PC-9 (cell line): ENCODE data around the gene ABCA1. TPM values are rescaled to one million over a fixed set of nuclear protein-coding genes. Genes with fewer than 3 reads are reported as not detected.
"Not testable (repeated sequence)": the region's sequence is repeated elsewhere in the genome, so short reads cannot be mapped to it uniquely, and the experiment has no call there.

Experiments used
- BruUV-seq: library from RNA; stranded (reverse); fragments of 400-500 nt; replicated peaks from 2 replicates; lab custom pipeline; 2021; lab: Mats Ljungman, UMichigan
- CTCF ChIA-PET: fragments of 300-600 bp; sonication (Branson Sonifier 250); formaldehyde crosslinking; loops from one replicate; lab custom pipeline; 2022; ENCODE audit warnings: antibody characterized with exemption; lab: Charles Lee
- POLR2A ChIA-PET: fragments of 300-600 bp; sonication (Branson Sonifier 250); formaldehyde crosslinking; loops from one replicate; lab custom pipeline; 2022; ENCODE audit warnings: antibody characterized with exemption; ENCODE audit not compliant: unreplicated experiment; lab: Charles Lee
- DNase-seq, 2 experiments: peaks; one replicate each; pipeline versions ENCODE4 v3.0.0 to v3.0.0-alpha.2; 2015 to 2022; ENCODE audit warnings: mixed read lengths in 1 of 2
- H2AFZ ChIP-seq: fragments of 200-600 bp; sonication (generic); 2 replicates; pipeline ENCODE4 v1.8.1; 2017; ENCODE audit warnings: antibody characterized with exemption
- H3F3A ChIP-seq: fragments of 200-600 bp; sonication (generic); 2 replicates; pipeline ENCODE4 v1.8.1; 2017; ENCODE audit warnings: antibody characterized with exemption, mild to moderate bottlenecking, low read depth; ENCODE audit not compliant: insufficient read depth
- H3K27ac ChIP-seq: fragments of 200-600 bp; sonication (generic); 2 replicates; pipeline ENCODE4 v1.6.1; 2016; ENCODE audit warnings: mixed run types
- H3K27me3 ChIP-seq: fragments of 200-600 bp; sonication (generic); 2 replicates; pipeline ENCODE4 v1.6.1; 2016; ENCODE audit warnings: low read depth, mixed run types; ENCODE audit not compliant: insufficient read depth
- H3K36me3 ChIP-seq: fragments of 200-600 bp; sonication (generic); 2 replicates; pipeline ENCODE4 v1.6.1; 2016; ENCODE audit warnings: low read depth, mixed run types
- H3K4me1 ChIP-seq: fragments of 200-600 bp; sonication (generic); replicated peaks from 2 replicates; pipeline ENCODE4 v1.6.1; 2016; ENCODE audit warnings: mixed run types; ENCODE audit not compliant: insufficient read depth
- H3K4me2 ChIP-seq: fragments of 200-600 bp; sonication (generic); 2 replicates; pipeline ENCODE4 v1.6.1; 2017; ENCODE audit warnings: mixed run types
- H3K4me3 ChIP-seq: fragments of 200-600 bp; sonication (generic); 2 replicates; pipeline ENCODE4 v1.6.1; 2016; ENCODE audit warnings: mixed run types
- H3K79me2 ChIP-seq: fragments of 200-600 bp; sonication (generic); 2 replicates; pipeline ENCODE4 v1.6.1; 2017; ENCODE audit warnings: low read depth, mixed run types
- H3K9me2 ChIP-seq: fragments of 200-600 bp; sonication (generic); 2 replicates; pipeline ENCODE4 v1.8.1; 2017; ENCODE audit warnings: mild to moderate bottlenecking; ENCODE audit not compliant: insufficient read depth
- H3K9me3 ChIP-seq: fragments of 200-600 bp; sonication (generic); 2 replicates; pipeline ENCODE4 v1.8.1; 2016; ENCODE audit warnings: low read depth; ENCODE audit not compliant: insufficient read depth
- H4K20me1 ChIP-seq: fragments of 200-600 bp; sonication (generic); 2 replicates; pipeline ENCODE4 v1.8.1; 2017; ENCODE audit not compliant: insufficient read depth
- EZH2 ChIP-seq: fragments of 200-600 bp; sonication (generic); IDR thresholded peaks from 2 replicates; pipeline ENCODE4 v1.8.0; 2017; ENCODE audit warnings: antibody characterized with exemption, low read depth
- intact Hi-C: fragments of 100-400 bp; cut with micrococcal nuclease; formaldehyde crosslinking; loops from one replicate; pipeline ENCODE4 v1.10.0; 2022; ENCODE audit not compliant: unreplicated experiment
- total RNA-seq: library from RNA; stranded (reverse); gene quantifications from 2 replicates; pipeline ENCODE4 v1.2.3, GENCODE V29; 2021
- TF ChIP-seq, protein P1 (sequence below): fragments of 200-600 bp; sonication (generic); conservative IDR thresholded peaks from 2 replicates; pipeline ENCODE4 v1.6.1; 2017; ENCODE audit warnings: mixed run types, antibody characterized with exemption, mild to moderate bottlenecking, moderate library complexity

ABCA1 gene
- total RNA-seq, 1 experiment from 2014 or later, result 38.3 TPM

DNA sequence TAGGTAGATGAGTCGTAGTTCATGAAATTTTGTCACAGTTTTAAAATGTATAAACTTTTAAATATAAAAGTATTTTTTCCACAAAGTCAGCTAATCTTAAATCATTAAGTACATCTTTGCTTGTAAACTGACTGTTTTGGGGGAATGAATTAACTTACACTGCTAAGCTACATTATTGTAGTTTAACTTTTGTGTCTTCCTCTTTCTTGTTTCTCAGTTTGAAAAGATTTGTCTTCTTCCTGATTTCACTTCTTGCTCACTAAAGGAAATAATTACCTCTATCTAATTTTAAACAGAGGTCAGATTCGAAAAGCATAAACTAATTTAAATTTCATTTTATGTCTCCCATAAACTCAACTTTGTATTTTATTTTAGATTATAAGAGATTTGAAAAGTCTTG lies 158.3 kb downstream of the ABCA1 start:
- Histone ChIP-seq H3K36me3 (no peaks in the 10 kb centered on the region), H3K27me3 (no peaks in the 10 kb centered on the region), H4K20me1 (no peaks in the 10 kb centered on the region), H3K4me2 (no peak overlapping the region), H3K9me2 (no peaks in the 10 kb centered on the region), H3K27ac (no peak overlapping the region), H3K4me1 (no peaks in the 10 kb centered on the region), H3K79me2 (no peaks in the 10 kb centered on the region), H3K4me3 (no peak overlapping the region), H3F3A (peaks cover 5% of the 10 kb centered on the region; the same call in 1 of the 2 replicates), H2AFZ (no peak overlapping the region), H3K9me3 (no peaks in the 10 kb centered on the region)
- BruUV-seq, result no TSS peak
- no peak for DNase-seq
- intact Hi-C loops, result loop anchor here (10.0 kb wide), 1 partner anchor 475 kb away; the partner anchor contains the start of gene SLC44A1
- POLR2A ChIA-PET, result no interaction called here
- CTCF ChIA-PET, result no interaction called here
- no peak for TF ChIP-seq EZH2
- TF ChIP-seq, protein P1, sequence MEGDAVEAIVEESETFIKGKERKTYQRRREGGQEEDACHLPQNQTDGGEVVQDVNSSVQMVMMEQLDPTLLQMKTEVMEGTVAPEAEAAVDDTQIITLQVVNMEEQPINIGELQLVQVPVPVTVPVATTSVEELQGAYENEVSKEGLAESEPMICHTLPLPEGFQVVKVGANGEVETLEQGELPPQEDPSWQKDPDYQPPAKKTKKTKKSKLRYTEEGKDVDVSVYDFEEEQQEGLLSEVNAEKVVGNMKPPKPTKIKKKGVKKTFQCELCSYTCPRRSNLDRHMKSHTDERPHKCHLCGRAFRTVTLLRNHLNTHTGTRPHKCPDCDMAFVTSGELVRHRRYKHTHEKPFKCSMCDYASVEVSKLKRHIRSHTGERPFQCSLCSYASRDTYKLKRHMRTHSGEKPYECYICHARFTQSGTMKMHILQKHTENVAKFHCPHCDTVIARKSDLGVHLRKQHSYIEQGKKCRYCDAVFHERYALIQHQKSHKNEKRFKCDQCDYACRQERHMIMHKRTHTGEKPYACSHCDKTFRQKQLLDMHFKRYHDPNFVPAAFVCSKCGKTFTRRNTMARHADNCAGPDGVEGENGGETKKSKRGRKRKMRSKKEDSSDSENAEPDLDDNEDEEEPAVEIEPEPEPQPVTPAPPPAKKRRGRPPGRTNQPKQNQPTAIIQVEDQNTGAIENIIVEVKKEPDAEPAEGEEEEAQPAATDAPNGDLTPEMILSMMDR, result no peak

GRCh38 chr9:104769029-104769428 lies 158.9 kb downstream of the ABCA1 start:
- H3K4me2 ChIP-seq, H3K27me3 ChIP-seq, H2AFZ ChIP-seq, H3K4me3 ChIP-seq, H3K36me3 ChIP-seq, H3F3A ChIP-seq, H3K9me2 ChIP-seq, BruUV-seq, intact Hi-C loops, H3K27ac ChIP-seq, CTCF ChIA-PET, DNase-seq, H4K20me1 ChIP-seq, H3K79me2 ChIP-seq, H3K4me1 ChIP-seq, H3K9me3 ChIP-seq: not testable (repeated sequence)
- POLR2A ChIA-PET, result interaction anchor here (0.5 kb wide), 1 partner anchor 847 kb away, joined by 7 read pairs; no protein-coding TSS in a partner anchor

DNA sequence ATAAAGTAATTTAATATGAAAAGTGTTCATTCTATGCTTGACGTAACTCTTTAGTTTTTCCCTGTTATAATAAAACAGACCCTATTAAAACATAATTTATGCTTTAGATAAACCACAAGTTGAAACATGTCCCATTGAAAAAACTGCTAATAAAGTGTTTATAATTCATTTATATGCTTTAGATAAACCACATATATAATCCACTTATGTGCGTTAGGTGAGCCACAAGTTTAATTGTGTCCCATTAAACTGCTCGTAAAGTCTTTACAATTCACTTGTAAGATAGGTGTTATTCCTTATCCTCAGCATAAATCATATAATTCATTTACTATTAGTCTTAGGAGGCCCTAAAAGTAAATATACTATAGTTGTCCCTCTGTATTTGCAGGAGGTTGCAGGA lies 160.4 kb downstream of the ABCA1 start:
- BruUV-seq, result no TSS peak
- Histone ChIP-seq H3K79me2 (no peaks in the 10 kb centered on the region), H4K20me1 (no peaks in the 10 kb centered on the region), H2AFZ (no peak overlapping the region), H3K36me3 (no peaks in the 10 kb centered on the region), H3K4me2 (no peak overlapping the region), H3K27me3 (no peaks in the 10 kb centered on the region), H3K9me2 (no peaks in the 10 kb centered on the region), H3K4me3 (no peak overlapping the region), H3K27ac (no peak overlapping the region), H3F3A (peaks cover 5% of the 10 kb centered on the region; the same call in 1 of the 2 replicates), H3K4me1 (no peaks in the 10 kb centered on the region), H3K9me3 (no peaks in the 10 kb centered on the region)
- ChIA-PET POLR2A (interaction anchor here (0.7 kb wide), 1 partner anchor 477 kb away, joined by 8 read pairs; the partner anchor contains the start of gene SLC44A1), CTCF (no interaction called here)
- DNase-seq, result no peak
- no peak for TF ChIP-seq EZH2
- TF ChIP-seq, protein P1, result no peak
- intact Hi-C loops, result no loop called here

GRCh38 chr9:104766025-104766424 lies 161.9 kb downstream of the ABCA1 start:
- Histone ChIP-seq H3K4me1 (no peaks in the 10 kb centered on the region), H2AFZ (no peak overlapping the region), H4K20me1 (no peaks in the 10 kb centered on the region), H3K9me3 (no peaks in the 10 kb centered on the region), H3K4me2 (no peak overlapping the region), H3K36me3 (no peaks in the 10 kb centered on the region), H3K79me2 (no peaks in the 10 kb centered on the region), H3K9me2 (no peaks in the 10 kb centered on the region), H3K27me3 (no peaks in the 10 kb centered on the region), H3K27ac (no peak overlapping the region), H3F3A (peaks cover 5% of the 10 kb centered on the region; the same call in 1 of the 2 replicates), H3K4me3 (no peak overlapping the region)
- no peak for DNase-seq
- ChIA-PET CTCF (no interaction called here), POLR2A (no interaction called here)
- intact Hi-C loops, result no loop called here
- BruUV-seq, result no TSS peak
- TF ChIP-seq, protein P1, result no peak
- TF ChIP-seq EZH2, result no peak
